Right atrium auricular region (tissue), 2 donors: Measurements from ENCODE around the gene VASP. TPM values are rescaled to one million over a fixed set of nuclear protein-coding genes. Genes with fewer than 3 reads are reported as not detected.

Experiments used
- DNase-seq: peaks from one replicate; pipeline ENCODE4 v3.0.0-alpha.2; 2019; ENCODE audit warnings: low spot score
- H3K27ac ChIP-seq, 2 donors: fragments of 200-600 bp; sonication (generic); 1 replicate in 1 of 2; 2 replicates in 1 of 2; pipeline ENCODE4 v1.5.1; 2016 to 2019
- H3K27me3 ChIP-seq, 2 donors: fragments of 200-600 bp; sonication (generic); one replicate each; pipeline versions ENCODE4 v1.5.1 to v1.6.0; 2017 to 2019
- H3K36me3 ChIP-seq: fragments of 200-600 bp; sonication (generic); one replicate; pipeline ENCODE4 v1.5.1; 2016
- H3K4me1 ChIP-seq, 2 donors: fragments of 200-600 bp; sonication (generic); one replicate each; pipeline versions ENCODE4 v1.5.1 to v1.6.0; 2017 to 2019
- H3K4me3 ChIP-seq, 2 donors: fragments of 200-600 bp; sonication (generic); 1 replicate in 1 of 2; 2 replicates in 1 of 2; pipeline ENCODE4 v1.5.1; 2017 to 2019; ENCODE audit warnings: mild to moderate bottlenecking in 1 of 2, moderate library complexity in 1 of 2
- H3K9me3 ChIP-seq, 2 donors: fragments of 200-600 bp; sonication (generic); one replicate each; pipeline ENCODE4 v1.5.1; 2019
- CTCF ChIP-seq, 2 donors: fragments of 200-600 bp; sonication (generic); IDR thresholded peaks; one replicate each; pipeline ENCODE4 v1.5.1; 2019; ENCODE audit warnings: antibody characterized with exemption in 2 of 2
- total RNA-seq, 2 donors: library from RNA; depleted of rRNA; stranded (reverse); fragments of >200 nt; gene quantifications; one replicate each; pipeline ENCODE4 v1.1.0, GENCODE V29; 2016

VASP gene
- total RNA-seq, 2 donors from 2014 or later, result 61.4 to 61.7 TPM

GRCh38 chr19:45529420-45529785, 22.1 kb downstream of the VASP start:
- Histone ChIP-seq H3K27ac (no peak overlapping the region), H3K36me3 (peaks cover 28% of the 10 kb centered on the region), H3K4me1 (peaks cover 0 to 24% of the 10 kb centered on the region in 2 donors), H3K4me3 (no peak overlapping the region), H3K9me3 (no peaks in the 10 kb centered on the region), H3K27me3 (no peaks in the 10 kb centered on the region)
- no peak for DNase-seq
- no peak for TF ChIP-seq CTCF (IDR thresholded peaks at IDR 0.05)

GRCh38 chr19:45531349-45531748, 24.1 kb downstream of the VASP start:
- peaks cover 8% of the 10 kb centered on the region for H3K36me3 ChIP-seq
- H3K27ac ChIP-seq, result no peak overlapping the region
- no peak for TF ChIP-seq CTCF (IDR thresholded peaks at IDR 0.05)
- no peaks in the 10 kb centered on the region for H3K27me3 ChIP-seq
- no peak overlapping the region for H3K4me3 ChIP-seq
- H3K4me1 ChIP-seq, result peaks cover 0 to 18% of the 10 kb centered on the region in 2 donors
- DNase-seq, result no peak
- H3K9me3 ChIP-seq, result no peaks in the 10 kb centered on the region

GRCh38 chr19:45539459-45539858, 32.2 kb downstream of the VASP start:
- no peaks in the 10 kb centered on the region for H3K4me1 ChIP-seq
- no peaks in the 10 kb centered on the region for H3K36me3 ChIP-seq
- no peak overlapping the region for H3K27ac ChIP-seq
- no peak for DNase-seq
- H3K4me3 ChIP-seq, result no peak overlapping the region
- no peaks in the 10 kb centered on the region for H3K9me3 ChIP-seq
- no peak for TF ChIP-seq CTCF (IDR thresholded peaks at IDR 0.05)
- no peaks in the 10 kb centered on the region for H3K27me3 ChIP-seq

GRCh38 chr19:45542234-45542668, 35.0 kb downstream of the VASP start:
- DNase-seq, result no peak
- Histone ChIP-seq H3K4me1 (no peaks in the 10 kb centered on the region), H3K9me3 (no peaks in the 10 kb centered on the region), H3K27ac (no peak overlapping the region), H3K4me3 (no peak overlapping the region), H3K27me3 (no peaks in the 10 kb centered on the region), H3K36me3 (no peaks in the 10 kb centered on the region)
- no peak for TF ChIP-seq CTCF (IDR thresholded peaks at IDR 0.05)

GRCh38 chr19:45547211-45547770, 40.0 kb downstream of the VASP start:
- no peaks in the 10 kb centered on the region for H3K27me3 ChIP-seq
- no peaks in the 10 kb centered on the region for H3K36me3 ChIP-seq
- DNase-seq, result no peak
- TF ChIP-seq CTCF (IDR thresholded peaks at IDR 0.05), result no peak
- no peaks in the 10 kb centered on the region for H3K9me3 ChIP-seq
- no peak overlapping the region for H3K4me3 ChIP-seq
- H3K27ac ChIP-seq, result no peak overlapping the region
- H3K4me1 ChIP-seq, result no peaks in the 10 kb centered on the region

GRCh38 chr19:45547965-45548609, 40.8 kb downstream of the VASP start:
- Histone ChIP-seq H3K4me1 (no peaks in the 10 kb centered on the region), H3K36me3 (peaks cover 5% of the 10 kb centered on the region), H3K27me3 (no peaks in the 10 kb centered on the region), H3K4me3 (no peak overlapping the region), H3K27ac (no peak overlapping the region), H3K9me3 (no peaks in the 10 kb centered on the region)
- DNase-seq, result no peak
- TF ChIP-seq CTCF (IDR thresholded peaks at IDR 0.05), result no peak
